ENCODE data around the gene RPS15A.
"Not testable (repeated sequence)": the region's sequence is repeated elsewhere in the genome, so short reads cannot be mapped to it uniquely, and the experiment has no call there.

The RPS15A gene

GRCh38 chr16:18776334-18776733 is 13.8 kb downstream of the RPS15A start:
- H3K4me1 ChIP-seq (ENCODE audit: control insufficient read depth, insufficient read depth, low read length); H3K4me3 ChIP-seq (ENCODE audit: low read depth, low read length); H3K36me3 ChIP-seq (ENCODE audit: control insufficient read depth, insufficient read depth, low read length); H3K9me3 ChIP-seq (ENCODE audit: control insufficient read depth, insufficient read depth, low read length); H3K9ac ChIP-seq (ENCODE audit: low read depth, low read length); H3K27me3 ChIP-seq (ENCODE audit: control insufficient read depth, insufficient read depth, low read length); H3K27ac ChIP-seq (ENCODE audit: low read depth, low read length): not testable (repeated sequence)

- not testable (repeated sequence) for H3K27ac ChIP-seq (ENCODE audit: low read depth, low read length); H3K4me1 ChIP-seq (ENCODE audit: control insufficient read depth, insufficient read depth, low read length); H3K9ac ChIP-seq (ENCODE audit: low read depth, low read length); H3K36me3 ChIP-seq (ENCODE audit: control insufficient read depth, insufficient read depth, low read length); H3K4me3 ChIP-seq (ENCODE audit: low read depth, low read length); H3K9me3 ChIP-seq (ENCODE audit: control insufficient read depth, insufficient read depth, low read length); H3K27me3 ChIP-seq (ENCODE audit: control insufficient read depth, insufficient read depth, low read length)
Observed at GRCh38 chr16:18774651-18775050, 15.5 kb downstream of the RPS15A start.

GRCh38 chr16:18772171-18772570 is 18.0 kb downstream of the RPS15A start:
- H3K27me3 ChIP-seq (ENCODE audit: control insufficient read depth, insufficient read depth, low read length); H3K27ac ChIP-seq (ENCODE audit: low read depth, low read length); H3K4me3 ChIP-seq (ENCODE audit: low read depth, low read length); H3K36me3 ChIP-seq (ENCODE audit: control insufficient read depth, insufficient read depth, low read length); H3K4me1 ChIP-seq (ENCODE audit: control insufficient read depth, insufficient read depth, low read length); H3K9me3 ChIP-seq (ENCODE audit: control insufficient read depth, insufficient read depth, low read length); H3K9ac ChIP-seq (ENCODE audit: low read depth, low read length): not testable (repeated sequence)

- H3K36me3 ChIP-seq (ENCODE audit: control insufficient read depth, insufficient read depth, low read length); H3K27ac ChIP-seq (ENCODE audit: low read depth, low read length); H3K9ac ChIP-seq (ENCODE audit: low read depth, low read length); H3K9me3 ChIP-seq (ENCODE audit: control insufficient read depth, insufficient read depth, low read length); H3K4me3 ChIP-seq (ENCODE audit: low read depth, low read length); H3K4me1 ChIP-seq (ENCODE audit: control insufficient read depth, insufficient read depth, low read length); H3K27me3 ChIP-seq (ENCODE audit: control insufficient read depth, insufficient read depth, low read length): not testable (repeated sequence)
Observed at GRCh38 chr16:18770336-18770962, 19.7 kb downstream of the RPS15A start.

- not testable (repeated sequence) for H3K9ac ChIP-seq (ENCODE audit: low read depth, low read length); H3K27me3 ChIP-seq (ENCODE audit: control insufficient read depth, insufficient read depth, low read length); H3K9me3 ChIP-seq (ENCODE audit: control insufficient read depth, insufficient read depth, low read length); H3K4me3 ChIP-seq (ENCODE audit: low read depth, low read length); H3K36me3 ChIP-seq (ENCODE audit: control insufficient read depth, insufficient read depth, low read length); H3K27ac ChIP-seq (ENCODE audit: low read depth, low read length); H3K4me1 ChIP-seq (ENCODE audit: control insufficient read depth, insufficient read depth, low read length)
Observed at GRCh38 chr16:18767217-18767616, 22.9 kb downstream of the RPS15A start.

- not testable (repeated sequence) for H3K9ac ChIP-seq (ENCODE audit: low read depth, low read length); H3K27me3 ChIP-seq (ENCODE audit: control insufficient read depth, insufficient read depth, low read length); H3K9me3 ChIP-seq (ENCODE audit: control insufficient read depth, insufficient read depth, low read length); H3K36me3 ChIP-seq (ENCODE audit: control insufficient read depth, insufficient read depth, low read length); H3K27ac ChIP-seq (ENCODE audit: low read depth, low read length); H3K4me1 ChIP-seq (ENCODE audit: control insufficient read depth, insufficient read depth, low read length); H3K4me3 ChIP-seq (ENCODE audit: low read depth, low read length)
Observed at GRCh38 chr16:18762713-18763112, 27.4 kb downstream of the RPS15A start.

- H3K27ac ChIP-seq (ENCODE audit: low read depth, low read length); H3K9me3 ChIP-seq (ENCODE audit: control insufficient read depth, insufficient read depth, low read length); H3K4me3 ChIP-seq (ENCODE audit: low read depth, low read length); H3K9ac ChIP-seq (ENCODE audit: low read depth, low read length); H3K36me3 ChIP-seq (ENCODE audit: control insufficient read depth, insufficient read depth, low read length); H3K4me1 ChIP-seq (ENCODE audit: control insufficient read depth, insufficient read depth, low read length); H3K27me3 ChIP-seq (ENCODE audit: control insufficient read depth, insufficient read depth, low read length): not testable (repeated sequence)
Observed at GRCh38 chr16:18759598-18760520, 30.3 kb downstream of the RPS15A start.

- not testable (repeated sequence) for H3K4me3 ChIP-seq (ENCODE audit: low read depth, low read length); H3K27ac ChIP-seq (ENCODE audit: low read depth, low read length); H3K27me3 ChIP-seq (ENCODE audit: control insufficient read depth, insufficient read depth, low read length); H3K9me3 ChIP-seq (ENCODE audit: control insufficient read depth, insufficient read depth, low read length); H3K4me1 ChIP-seq (ENCODE audit: control insufficient read depth, insufficient read depth, low read length); H3K9ac ChIP-seq (ENCODE audit: low read depth, low read length); H3K36me3 ChIP-seq (ENCODE audit: control insufficient read depth, insufficient read depth, low read length)
Observed at GRCh38 chr16:18757960-18758660, 32.0 kb downstream of the RPS15A start.

GRCh38 chr16:18756639-18757038 is 33.5 kb downstream of the RPS15A start:
- H3K4me3 ChIP-seq (ENCODE audit: low read depth, low read length); H3K36me3 ChIP-seq (ENCODE audit: control insufficient read depth, insufficient read depth, low read length): not testable (repeated sequence)

GRCh38 chr16:18742870-18743269 is 47.3 kb downstream of the RPS15A start:
- not testable (repeated sequence) for H3K27me3 ChIP-seq (ENCODE audit: control insufficient read depth, insufficient read depth, low read length); H3K36me3 ChIP-seq (ENCODE audit: control insufficient read depth, insufficient read depth, low read length); H3K4me1 ChIP-seq (ENCODE audit: control insufficient read depth, insufficient read depth, low read length); H3K9me3 ChIP-seq (ENCODE audit: control insufficient read depth, insufficient read depth, low read length); H3K27ac ChIP-seq (ENCODE audit: low read depth, low read length); H3K9ac ChIP-seq (ENCODE audit: low read depth, low read length); H3K4me3 ChIP-seq (ENCODE audit: low read depth, low read length)

More at GRCh38 chr16:18756639-18757038, 33.5 kb downstream of the RPS15A start:
- not testable (repeated sequence) for H3K9ac ChIP-seq (ENCODE audit: low read depth, low read length); H3K4me1 ChIP-seq (ENCODE audit: control insufficient read depth, insufficient read depth, low read length); H3K27ac ChIP-seq (ENCODE audit: low read depth, low read length); H3K9me3 ChIP-seq (ENCODE audit: control insufficient read depth, insufficient read depth, low read length); H3K27me3 ChIP-seq (ENCODE audit: control insufficient read depth, insufficient read depth, low read length)

GRCh38 chr16:18740027-18740426 is 50.1 kb downstream of the RPS15A start:
- not testable (repeated sequence) for H3K9ac ChIP-seq (ENCODE audit: low read depth, low read length); H3K4me3 ChIP-seq (ENCODE audit: low read depth, low read length); H3K27ac ChIP-seq (ENCODE audit: low read depth, low read length); H3K27me3 ChIP-seq (ENCODE audit: control insufficient read depth, insufficient read depth, low read length); H3K36me3 ChIP-seq (ENCODE audit: control insufficient read depth, insufficient read depth, low read length); H3K4me1 ChIP-seq (ENCODE audit: control insufficient read depth, insufficient read depth, low read length); H3K9me3 ChIP-seq (ENCODE audit: control insufficient read depth, insufficient read depth, low read length)
